ENCODE results near the gene VMAC. TPM values are rescaled to one million over a fixed set of nuclear protein-coding genes. Genes with fewer than 3 reads are reported as not detected.

Gene VMAC
- total and polyA plus RNA-seq, 2 of the 8 experiments (the other 6 are each of a cell fraction or from before 2014, with no cell fraction given): 1.3 to 2.2 TPM

- TF ChIP-seq CTCF (IDR thresholded peaks at IDR 0.05; ENCODE audit: control extremely low read depth in 1 of 3, insufficient read depth in 1 of 3, low read depth in 1 of 3, low read length in 3 of 3) (no peak), TAF1 (IDR thresholded peaks at IDR 0.05; ENCODE audit: low read depth, low read length) (no peak), CBX8 (IDR thresholded peaks at IDR 0.05; ENCODE audit: borderline replicate concordance, low read depth, low read length) (no peak), RBBP5 (IDR thresholded peaks at IDR 0.05; ENCODE audit: borderline replicate concordance, low read depth, low read length) (no peak), GABPA (IDR thresholded peaks at IDR 0.05; ENCODE audit: borderline replicate concordance, insufficient read depth, low read length) (no peak), RFX5 (IDR thresholded peaks at IDR 0.05; ENCODE audit: borderline replicate concordance, low read depth, low read length) (no peak), KDM1A (IDR thresholded peaks at IDR 0.05; ENCODE audit: borderline replicate concordance, low read length) (no peak), ZNF274 (IDR thresholded peaks at IDR 0.05; ENCODE audit: borderline replicate concordance, extremely low read depth, low read length) (no peak), NRF1 (IDR thresholded peaks at IDR 0.05; ENCODE audit: low read depth, low read length) (no peak), E2F6 (IDR thresholded peaks at IDR 0.05) (no peak), CTBP2 (IDR thresholded peaks at IDR 0.05; ENCODE audit: borderline replicate concordance, insufficient read depth, insufficient read length, low read length) (no peak)
These were observed 24.5 kb upstream of the VMAC start (continued) for GRCh38 chr19:5880196-5880595.
